Measurements from ENCODE around the gene PPM1B. TPM values are rescaled to one million over a fixed set of nuclear protein-coding genes. Genes with fewer than 3 reads are reported as not detected.

PPM1B gene
- total and polyA plus RNA-seq, 2 donors (not counting 3 experiments of a cell fraction or from before 2014, with no cell fraction given): 8.0 to 24.1 TPM

DNA sequence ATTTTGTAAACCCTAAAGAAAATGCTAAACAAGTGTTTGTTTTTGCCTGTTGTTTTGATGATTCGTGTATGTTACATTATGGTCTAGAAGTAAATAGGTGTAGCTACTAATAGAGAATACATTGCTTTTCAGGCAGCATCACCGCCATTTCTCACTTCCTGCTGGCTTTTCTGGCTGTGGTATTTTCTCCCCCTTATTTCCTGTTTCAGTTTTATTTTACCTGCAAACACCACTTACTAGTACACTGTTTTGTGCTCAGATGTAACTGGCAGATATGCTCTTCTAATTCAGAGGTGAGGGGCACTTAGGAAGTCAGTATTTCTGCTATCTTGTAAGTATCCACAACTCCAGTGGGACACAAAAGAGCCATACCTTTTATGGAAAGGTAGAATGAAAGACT is 68.5 kb downstream of the PPM1B start:
- Histone ChIP-seq H3K79me2 (ENCODE audit: control insufficient read depth, insufficient read depth, low read length) (no peaks in the 10 kb centered on the region), H3K27me3 (ENCODE audit: control insufficient read depth in 2 of 2, insufficient read depth in 2 of 2, low read length in 2 of 2) (no peaks in the 10 kb centered on the region), H3K36me3 (ENCODE audit: control insufficient read depth in 2 of 2, extremely low read depth in 1 of 2, insufficient read depth in 2 of 2, low read length in 2 of 2) (no peaks in the 10 kb centered on the region), H3K9me3 (replicated peaks; ENCODE audit: control insufficient read depth, insufficient read depth, low read length) (no peaks in the 10 kb centered on the region), H3K9ac (replicated peaks; ENCODE audit: extremely low read depth, insufficient read depth, low read length) (no peak overlapping the region), H2AFZ (ENCODE audit: low read depth, low read length) (no peak overlapping the region), H3K27ac (ENCODE audit: insufficient read depth, low read depth, low read length) (no peak overlapping the region), H3K4me1 (ENCODE audit: control insufficient read depth, extremely low read depth, insufficient read depth, low read length) (peaks cover 21% of the 10 kb centered on the region), H3K4me3 (replicated peaks in 1 of 3; ENCODE audit: insufficient read depth in 1 of 3, low read depth in 1 of 3, low read length in 3 of 3) (no peak overlapping the region), H3K9me1 (replicated peaks; ENCODE audit: control insufficient read depth, extremely low read depth, insufficient read depth, low read length) (no peaks in the 10 kb centered on the region), H4K20me1 (replicated peaks; ENCODE audit: control insufficient read depth, extremely low read depth, insufficient read depth, low read length) (no peaks in the 10 kb centered on the region), H3K4me2 (ENCODE audit: insufficient read depth, low read length) (no peak overlapping the region)
- DNase-seq (ENCODE audit: low read depth, low spot score) (no peak), FAIRE-seq (no peak)
- no TSS peak for BruUV-seq (replicated peaks)
- ChIA-PET POLR2A (no interaction called here), CTCF (no interaction called here)
- intact Hi-C loops (cut with micrococcal nuclease): no loop called here
- dilution Hi-C loops (cut with MboI; ENCODE audit: extremely low pct_ligation_motif_present, low sequenced_read_pairs): no loop called here
- TF ChIP-seq POLR2A (IDR thresholded peaks at IDR 0.05; ENCODE audit: low read depth, low read length) (no peak), MYC (IDR thresholded peaks at IDR 0.05; ENCODE audit: low read depth, low read length) (no peak), JUN (IDR thresholded peaks at IDR 0.05; ENCODE audit: borderline replicate concordance, insufficient read depth, insufficient read length, low read depth) (no peak), EZH2 (IDR thresholded peaks at IDR 0.05; ENCODE audit: borderline replicate concordance, low read depth, low read length, severe bottlenecking) (no peak), CTCF (IDR thresholded peaks at IDR 0.05; ENCODE audit: extremely low read depth in 1 of 2, insufficient read depth in 1 of 2, low read depth in 1 of 2, low read length in 2 of 2) (no peak), GATA2 (IDR thresholded peaks at IDR 0.05; ENCODE audit: insufficient read depth, insufficient read length, low read depth, low read length) (no peak), MAX (IDR thresholded peaks at IDR 0.05; ENCODE audit: insufficient read depth, insufficient read length) (no peak)

Data from endothelial cell of umbilical vein (primary cell).